BLaER1 treated with 17β-estradiol and CSF1 and Interleukin-3, amounts not matched to agents 10 nM and 100 nM (cell line): Measurements from ENCODE around the gene SORL1.
A peak's percentile ranks its signal among the peaks of the same experiment; 100 is the strongest.

Experiments used
- H3K27ac ChIP-seq, 11 experiments: shearing (Covaris generic); formaldehyde crosslinking; 2 replicates each; pipeline ENCODE4 v1.8.1; 2022
- H3K27me3 ChIP-seq, 11 experiments: shearing (Covaris generic); formaldehyde crosslinking; 2 replicates each; pipeline ENCODE4 v1.8.1; 2022
- H3K36me3 ChIP-seq, 11 experiments: shearing (Covaris generic); formaldehyde crosslinking; 2 replicates each; pipeline ENCODE4 v1.8.1; 2022
- H3K4me1 ChIP-seq, 10 experiments: shearing (Covaris generic); formaldehyde crosslinking; 2 replicates each; pipeline ENCODE4 v1.8.1; 2022
- H3K4me2 ChIP-seq, 11 experiments: shearing (Covaris generic); formaldehyde crosslinking; 2 replicates each; pipeline ENCODE4 v1.8.1; 2022
- H3K4me3 ChIP-seq, 10 experiments: shearing (Covaris generic); formaldehyde crosslinking; 2 replicates each; pipeline ENCODE4 v1.8.1; 2022
- H3K9ac ChIP-seq, 11 experiments: shearing (Covaris generic); formaldehyde crosslinking; 2 replicates each; pipeline ENCODE4 v1.8.1; 2022
- H3K9me3 ChIP-seq, 11 experiments: shearing (Covaris generic); formaldehyde crosslinking; replicated peaks in 1 of 11; 2 replicates each; pipeline ENCODE4 v1.8.1; 2022
- H4K20me1 ChIP-seq, 11 experiments: shearing (Covaris generic); formaldehyde crosslinking; 2 replicates each; pipeline ENCODE4 v1.8.1; 2022
- Cebpa-rat ChIP-seq, 11 experiments: shearing (Covaris generic); IDR thresholded peaks; 2 replicates each; pipeline ENCODE4 v1.8.1; 2022

SORL1 gene

GRCh38 chr11:121461843-121462242 lies 9.7 kb downstream of the SORL1 start:
- no peak overlapping the region for H3K27ac ChIP-seq
- peaks cover 0 to 3% (median 0%) of the 10 kb centered on the region in 11 experiments; a peak in 1 of 22 replicates for H3K27me3 ChIP-seq
- no peak overlapping the region for H3K9ac ChIP-seq
- H3K9me3 ChIP-seq, result no peaks in the 10 kb centered on the region
- H3K4me3 ChIP-seq, result no peak overlapping the region
- H3K4me2 ChIP-seq, result no peak overlapping the region
- H3K36me3 ChIP-seq, result no peaks in the 10 kb centered on the region
- peaks cover 0 to 12% (median 0%) of the 10 kb centered on the region in 11 experiments; a peak in 2 of 22 replicates for H4K20me1 ChIP-seq
- H3K4me1 ChIP-seq, result peaks cover 32 to 40% (median 36%) of the 10 kb centered on the region in 10 experiments
- TF ChIP-seq Cebpa-rat (IDR thresholded peaks at IDR 0.05), result no peak

GRCh38 chr11:121463689-121464335 lies 11.7 kb downstream of the SORL1 start:
- peak overlapping the region; percentile 45 to 91 (median 84) for H3K4me2 ChIP-seq
- H3K4me3 ChIP-seq, result no peak overlapping the region
- H3K9ac ChIP-seq, result peak overlapping the region in 2 of 11 experiments; percentile 6 to 11; a peak in 1 of 22 replicates
- H3K4me1 ChIP-seq, result peaks cover 52 to 60% (median 55%) of the 10 kb centered on the region in 10 experiments
- peak overlapping the region in 5 of 11 experiments; percentile 1 to 54 (median 30); a peak in 4 of 22 replicates for H3K27ac ChIP-seq
- no peaks in the 10 kb centered on the region for H3K9me3 ChIP-seq
- no peak for TF ChIP-seq Cebpa-rat (IDR thresholded peaks at IDR 0.05)
- H4K20me1 ChIP-seq, result peaks cover 0 to 12% (median 0%) of the 10 kb centered on the region in 11 experiments; a peak in 2 of 22 replicates
- H3K27me3 ChIP-seq, result peaks cover 0 to 17% (median 0%) of the 10 kb centered on the region in 11 experiments; a peak in 3 of 22 replicates
- H3K36me3 ChIP-seq, result no peaks in the 10 kb centered on the region

GRCh38 chr11:121464352-121464946 lies 12.3 kb downstream of the SORL1 start:
- Histone ChIP-seq H3K27me3 (peaks cover 0 to 20% (median 0%) of the 10 kb centered on the region in 11 experiments; a peak in 3 of 22 replicates), H3K4me1 (peaks cover 55 to 64% (median 59%) of the 10 kb centered on the region in 10 experiments), H4K20me1 (peaks cover 0 to 12% (median 0%) of the 10 kb centered on the region in 11 experiments; a peak in 2 of 22 replicates), H3K27ac (peak overlapping the region in 8 of 11 experiments; percentile 1 to 54 (median 30); a peak in 11 of 22 replicates), H3K4me2 (peak overlapping the region; percentile 45 to 91 (median 84)), H3K4me3 (no peak overlapping the region), H3K9me3 (no peaks in the 10 kb centered on the region), H3K9ac (peak overlapping the region in 4 of 11 experiments; percentile 2 to 11 (median 7); a peak in 3 of 22 replicates), H3K36me3 (no peaks in the 10 kb centered on the region)
- no peak for TF ChIP-seq Cebpa-rat (IDR thresholded peaks at IDR 0.05)

- no peak for TF ChIP-seq Cebpa-rat (IDR thresholded peaks at IDR 0.05)
- H3K4me2 ChIP-seq, result peak overlapping the region; percentile 68 to 91 (median 84)
- H3K4me1 ChIP-seq, result peaks cover 55 to 65% (median 59%) of the 10 kb centered on the region in 10 experiments
- H3K27ac ChIP-seq, result peak overlapping the region in 9 of 11 experiments; percentile 18 to 54 (median 31); a peak in 13 of 22 replicates
- peaks cover 0 to 4% (median 0%) of the 10 kb centered on the region in 11 experiments; a peak in 2 of 22 replicates for H3K36me3 ChIP-seq
- H3K9me3 ChIP-seq, result no peaks in the 10 kb centered on the region
- no peak overlapping the region for H3K4me3 ChIP-seq
- no peak overlapping the region; a peak in 1 of 22 replicates for H3K9ac ChIP-seq
- H3K27me3 ChIP-seq, result peaks cover 0 to 20% (median 0%) of the 10 kb centered on the region in 11 experiments; a peak in 3 of 22 replicates
- peaks cover 0 to 12% (median 0%) of the 10 kb centered on the region in 11 experiments; a peak in 2 of 22 replicates for H4K20me1 ChIP-seq
These were observed 13.6 kb downstream of the SORL1 start for GRCh38 chr11:121465709-121466062.

- Histone ChIP-seq H3K4me1 (peaks cover 55 to 65% (median 59%) of the 10 kb centered on the region in 10 experiments), H4K20me1 (peaks cover 0 to 12% (median 0%) of the 10 kb centered on the region in 11 experiments; a peak in 2 of 22 replicates), H3K4me3 (no peak overlapping the region), H3K9me3 (peaks cover 0 to 4% (median 0%) of the 10 kb centered on the region in 11 experiments; a peak in 1 of 22 replicates), H3K4me2 (peak overlapping the region; percentile 68 to 91 (median 84)), H3K36me3 (peaks cover 0 to 9% (median 0%) of the 10 kb centered on the region in 11 experiments; a peak in 3 of 22 replicates), H3K27ac (peak overlapping the region in 9 of 11 experiments; percentile 18 to 54 (median 31); a peak in 14 of 22 replicates), H3K9ac (peak overlapping the region in 4 of 11 experiments; percentile 16 to 26 (median 20); a peak in 3 of 22 replicates), H3K27me3 (peaks cover 0 to 20% (median 0%) of the 10 kb centered on the region in 11 experiments; a peak in 3 of 22 replicates)
- no peak for TF ChIP-seq Cebpa-rat (IDR thresholded peaks at IDR 0.05)
These were observed 14.1 kb downstream of the SORL1 start for GRCh38 chr11:121466063-121466794.

- Histone ChIP-seq H3K9ac (peak overlapping the region in 1 of 11 experiments; percentile 41; a peak in 2 of 22 replicates), H4K20me1 (peaks cover 0 to 12% (median 0%) of the 10 kb centered on the region in 11 experiments; a peak in 2 of 22 replicates), H3K9me3 (peaks cover 0 to 4% (median 0%) of the 10 kb centered on the region in 11 experiments; a peak in 1 of 22 replicates), H3K4me1 (peaks cover 57 to 68% (median 60%) of the 10 kb centered on the region in 10 experiments), H3K4me3 (no peak overlapping the region), H3K4me2 (peak overlapping the region; percentile 68 to 91 (median 84)), H3K36me3 (peaks cover 0 to 12% (median 0%) of the 10 kb centered on the region in 11 experiments; a peak in 3 of 22 replicates), H3K27ac (peak overlapping the region in 7 of 11 experiments; percentile 5 to 54 (median 31); a peak in 12 of 22 replicates), H3K27me3 (peaks cover 0 to 20% (median 0%) of the 10 kb centered on the region in 11 experiments; a peak in 3 of 22 replicates)
- no peak for TF ChIP-seq Cebpa-rat (IDR thresholded peaks at IDR 0.05)
These were observed 15.4 kb downstream of the SORL1 start for GRCh38 chr11:121467471-121467870.

GRCh38 chr11:121467965-121468364 lies 15.9 kb downstream of the SORL1 start:
- peaks cover 0 to 20% (median 0%) of the 10 kb centered on the region in 11 experiments; a peak in 3 of 22 replicates for H3K27me3 ChIP-seq
- peak overlapping the region in 3 of 11 experiments; percentile 1 to 24 (median 12); a peak in 4 of 22 replicates for H3K27ac ChIP-seq
- peaks cover 57 to 73% (median 63%) of the 10 kb centered on the region in 10 experiments for H3K4me1 ChIP-seq
- peak overlapping the region; percentile 49 to 91 (median 84) for H3K4me2 ChIP-seq
- H3K9ac ChIP-seq, result peak overlapping the region in 2 of 11 experiments; percentile 18 to 41; a peak in 5 of 22 replicates
- H4K20me1 ChIP-seq, result peaks cover 0 to 12% (median 0%) of the 10 kb centered on the region in 11 experiments; a peak in 2 of 22 replicates
- peaks cover 0 to 12% (median 1%) of the 10 kb centered on the region in 11 experiments; a peak in 3 of 22 replicates for H3K36me3 ChIP-seq
- H3K9me3 ChIP-seq, result peaks cover 0 to 4% (median 0%) of the 10 kb centered on the region in 11 experiments; a peak in 1 of 22 replicates
- no peak overlapping the region for H3K4me3 ChIP-seq
- TF ChIP-seq Cebpa-rat (IDR thresholded peaks at IDR 0.05), result no peak

- Histone ChIP-seq H3K9ac (no peak overlapping the region), H3K4me2 (no peak overlapping the region), H3K27me3 (peaks cover 0 to 26% (median 0%) of the 10 kb centered on the region in 11 experiments; a peak in 3 of 22 replicates), H3K27ac (no peak overlapping the region), H3K4me3 (no peak overlapping the region), H4K20me1 (peaks cover 0 to 2% (median 0%) of the 10 kb centered on the region in 11 experiments; a peak in 1 of 22 replicates), H3K4me1 (peaks cover 56 to 72% (median 64%) of the 10 kb centered on the region in 10 experiments), H3K9me3 (peaks cover 0 to 4% (median 0%) of the 10 kb centered on the region in 11 experiments; a peak in 1 of 22 replicates), H3K36me3 (peaks cover 0 to 12% (median 3%) of the 10 kb centered on the region in 11 experiments; a peak in 3 of 22 replicates)
- TF ChIP-seq Cebpa-rat (IDR thresholded peaks at IDR 0.05), result no peak
These were observed 17.8 kb downstream of the SORL1 start for GRCh38 chr11:121469910-121470309.
